OCI-LY3 (cell line): ENCODE measurements around the gene MPPED1.

Source experiments
- H2AFZ ChIP-seq: fragments of 200-600, 300-600 bp; shearing (Covaris generic); 2 replicates; pipeline ENCODE4 v1.6.0; 2014; ENCODE audit warnings: antibody characterized with exemption, low read depth, low read length
- H3K27ac ChIP-seq: fragments of 200-600, 300-600 bp; sonication (generic); 2 replicates; pipeline ENCODE4 v1.5.1; 2014; ENCODE audit warnings: mild to moderate bottlenecking, low read length, moderate library complexity, mixed read lengths
- H3K27me3 ChIP-seq: fragments of 200-600, 300-600 bp; sonication (generic); 2 replicates; pipeline ENCODE4 v1.6.1; 2014; ENCODE audit warnings: low read depth, low read length, mixed read lengths
- H3K36me3 ChIP-seq: fragments of 200-600, 300-600 bp; sonication (generic); replicated peaks from 2 replicates; pipeline ENCODE3; 2014; ENCODE audit warnings: low read depth, low read length, mixed read lengths
- H3K4me1 ChIP-seq: fragments of 300-600, 200-600 bp; sonication (generic); 2 replicates; pipeline ENCODE4 v1.6.1; 2014; ENCODE audit warnings: low read length, mixed read lengths
- H3K4me2 ChIP-seq: fragments of 200-600, 300-600 bp; sonication (generic); 2 replicates; pipeline ENCODE4 v1.6.1; 2014; ENCODE audit warnings: low read length, mixed read lengths
- H3K4me3 ChIP-seq: fragments of 300-600, 200-600 bp; sonication (generic); 2 replicates; pipeline ENCODE4 v1.5.1; 2014; ENCODE audit warnings: antibody characterized with exemption, mild to moderate bottlenecking, low read length, moderate library complexity
- H3K79me2 ChIP-seq: fragments of 300-600, 200-600 bp; shearing (Covaris generic); 2 replicates; pipeline ENCODE4 v1.6.1; 2014; ENCODE audit warnings: mild to moderate bottlenecking, low read length, mixed read lengths
- H3K9ac ChIP-seq: fragments of 300-600, 200-600 bp; shearing (Covaris generic); 2 replicates; pipeline ENCODE4 v1.6.0; 2014; ENCODE audit warnings: mild to moderate bottlenecking, low read length, moderate library complexity
- H3K9me3 ChIP-seq: fragments of 200-600, 300-600 bp; shearing (Covaris generic); 2 replicates; pipeline ENCODE4 v1.6.1; 2014; ENCODE audit warnings: low read length, mixed read lengths; ENCODE audit not compliant: insufficient read depth
- H4K20me1 ChIP-seq: fragments of 200-600, 300-600 bp; sonication (generic); 2 replicates; pipeline ENCODE4 v1.6.1; 2016; ENCODE audit warnings: low read length, mixed read lengths; ENCODE audit not compliant: insufficient read depth
- EZH2phosphoT487 ChIP-seq: fragments of 200-600 bp; shearing (Covaris generic); IDR thresholded peaks from 2 replicates; pipeline ENCODE4 v1.6.1; 2018; ENCODE audit warnings: antibody characterized with exemption, mixed run types, low read depth
- TF ChIP-seq, protein P1 (sequence below): fragments of 200-600, 300-600 bp; sonication (generic); IDR thresholded peaks from 2 replicates; pipeline ENCODE4 v1.5.1; 2014; ENCODE audit warnings: antibody characterized with exemption, low read length, low read depth

Gene MPPED1

GRCh38 chr22:43411869-43412807 lies at the start of gene MPPED1:
Gene MPPED1, plus strand, starts transcription at chr22:43412014. Its CDS starts 12,972 bp downstream, at chr22:43424986.
- Histone ChIP-seq H4K20me1 (no peaks in the 10 kb centered on the region), H3K4me3 (no peak within 1 kb of the TSS), H3K9ac (no peak within 1 kb of the TSS), H2AFZ (no peak within 1 kb of the TSS), H3K9me3 (no peaks in the 10 kb centered on the region), H3K36me3 (no peaks in the 10 kb centered on the region), H3K27me3 (peaks cover 40% of the 10 kb centered on the region), H3K27ac (no peak within 1 kb of the TSS), H3K79me2 (no peaks in the 10 kb centered on the region), H3K4me1 (no peaks in the 10 kb centered on the region), H3K4me2 (no peak within 1 kb of the TSS)
- TF ChIP-seq, protein P1, sequence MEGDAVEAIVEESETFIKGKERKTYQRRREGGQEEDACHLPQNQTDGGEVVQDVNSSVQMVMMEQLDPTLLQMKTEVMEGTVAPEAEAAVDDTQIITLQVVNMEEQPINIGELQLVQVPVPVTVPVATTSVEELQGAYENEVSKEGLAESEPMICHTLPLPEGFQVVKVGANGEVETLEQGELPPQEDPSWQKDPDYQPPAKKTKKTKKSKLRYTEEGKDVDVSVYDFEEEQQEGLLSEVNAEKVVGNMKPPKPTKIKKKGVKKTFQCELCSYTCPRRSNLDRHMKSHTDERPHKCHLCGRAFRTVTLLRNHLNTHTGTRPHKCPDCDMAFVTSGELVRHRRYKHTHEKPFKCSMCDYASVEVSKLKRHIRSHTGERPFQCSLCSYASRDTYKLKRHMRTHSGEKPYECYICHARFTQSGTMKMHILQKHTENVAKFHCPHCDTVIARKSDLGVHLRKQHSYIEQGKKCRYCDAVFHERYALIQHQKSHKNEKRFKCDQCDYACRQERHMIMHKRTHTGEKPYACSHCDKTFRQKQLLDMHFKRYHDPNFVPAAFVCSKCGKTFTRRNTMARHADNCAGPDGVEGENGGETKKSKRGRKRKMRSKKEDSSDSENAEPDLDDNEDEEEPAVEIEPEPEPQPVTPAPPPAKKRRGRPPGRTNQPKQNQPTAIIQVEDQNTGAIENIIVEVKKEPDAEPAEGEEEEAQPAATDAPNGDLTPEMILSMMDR, result no peak
- TF ChIP-seq EZH2phosphoT487, result no peak

DNA sequence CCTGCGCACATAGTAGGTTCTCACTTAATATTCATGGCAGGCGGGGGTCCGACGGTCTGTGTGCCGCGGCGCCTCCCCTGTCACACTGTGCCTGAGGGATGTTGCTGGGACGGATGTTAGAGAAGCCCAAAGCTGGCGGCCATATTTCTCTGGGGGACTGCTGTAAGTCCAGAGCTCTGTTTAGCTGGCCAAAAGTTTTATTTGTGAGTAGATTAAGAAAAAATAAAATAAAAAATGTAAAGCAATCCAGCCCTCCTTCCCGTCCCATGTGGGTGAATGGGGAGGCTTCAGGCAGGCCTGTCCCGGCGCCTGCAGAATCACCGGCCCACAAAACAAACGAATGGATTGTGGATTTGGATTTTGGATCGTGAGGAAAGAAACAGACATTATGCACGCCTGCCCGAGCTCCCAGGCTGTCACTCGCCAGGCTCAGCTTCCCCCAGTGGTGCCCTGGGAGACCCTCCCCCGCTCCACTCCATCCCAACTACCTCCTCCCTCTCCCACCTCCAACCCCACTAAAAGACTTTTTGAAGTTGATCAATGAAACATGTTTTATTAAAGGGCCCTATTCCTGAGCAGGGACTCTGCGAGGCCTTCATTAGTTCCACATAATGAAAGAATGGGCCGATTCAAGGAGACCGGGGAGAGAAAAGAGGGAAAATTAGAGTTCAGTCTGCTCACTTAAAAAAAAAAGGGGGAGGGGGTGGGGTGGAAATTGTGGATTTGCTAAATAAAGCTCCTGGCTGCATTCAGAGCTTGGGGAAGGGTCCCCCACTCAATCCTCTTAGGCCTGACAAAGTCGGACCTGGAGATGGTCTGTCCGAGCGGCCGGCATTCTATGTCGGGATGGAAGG lies 48.3 kb upstream of the MPPED1 start:
- Histone ChIP-seq H3K4me2 (no peak overlapping the region), H2AFZ (no peak overlapping the region), H3K27ac (no peak overlapping the region), H3K4me1 (no peaks in the 10 kb centered on the region), H4K20me1 (no peaks in the 10 kb centered on the region), H3K9me3 (no peaks in the 10 kb centered on the region), H3K4me3 (no peak overlapping the region), H3K36me3 (no peaks in the 10 kb centered on the region), H3K27me3 (peaks cover 31% of the 10 kb centered on the region), H3K79me2 (no peaks in the 10 kb centered on the region), H3K9ac (no peak overlapping the region)
- TF ChIP-seq EZH2phosphoT487, result no peak
- TF ChIP-seq, protein P1, result no peak

- no peaks in the 10 kb centered on the region for H3K4me1 ChIP-seq
- H3K36me3 ChIP-seq, result no peaks in the 10 kb centered on the region
- no peak overlapping the region for H3K27ac ChIP-seq
- H3K4me3 ChIP-seq, result no peak overlapping the region
- H3K4me2 ChIP-seq, result no peak overlapping the region
- no peaks in the 10 kb centered on the region for H4K20me1 ChIP-seq
- no peaks in the 10 kb centered on the region for H3K79me2 ChIP-seq
- no peaks in the 10 kb centered on the region for H3K9me3 ChIP-seq
- H3K9ac ChIP-seq, result no peak overlapping the region
- no peak for TF ChIP-seq EZH2phosphoT487
- TF ChIP-seq, protein P1, result no peak
- peaks cover 31% of the 10 kb centered on the region for H3K27me3 ChIP-seq
- no peak overlapping the region for H2AFZ ChIP-seq
These were observed 47.7 kb upstream of the MPPED1 start for GRCh38 chr22:43364169-43364435.

DNA sequence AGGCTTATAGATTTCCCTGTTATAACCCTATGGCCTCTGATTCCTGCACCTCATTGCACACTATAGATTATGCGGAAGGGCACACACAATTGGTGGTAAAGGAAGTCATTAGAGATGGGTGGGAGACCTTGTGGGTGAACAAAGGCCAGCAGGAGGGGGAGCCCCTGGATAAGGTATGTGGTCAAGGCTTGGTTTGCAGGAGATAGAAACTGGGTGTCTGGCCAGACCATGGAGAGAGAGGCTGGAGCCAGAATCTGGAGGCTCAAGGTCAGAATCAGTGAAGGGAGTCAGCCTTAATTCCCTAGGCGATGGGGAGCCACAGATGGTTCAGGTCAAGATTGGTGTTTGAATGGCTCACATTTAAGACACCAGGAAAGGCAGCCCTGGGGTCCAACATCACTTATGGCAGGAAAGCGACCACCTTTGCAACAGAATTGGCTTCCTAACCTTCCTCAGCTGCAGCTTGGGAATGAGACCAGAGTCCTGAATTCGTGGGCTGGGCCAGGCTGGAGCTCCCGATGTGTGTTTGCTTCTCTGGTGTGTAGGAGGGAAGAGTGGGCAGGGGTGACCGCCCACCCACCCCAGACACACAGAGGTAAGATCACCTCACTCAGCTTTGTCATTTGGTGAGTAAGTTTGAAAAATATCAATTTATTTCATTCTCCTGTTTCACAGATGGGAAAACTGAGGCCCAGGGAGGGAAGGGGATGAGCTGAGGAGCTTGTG lies 45.9 kb upstream of the MPPED1 start:
- Histone ChIP-seq H3K4me3 (no peak overlapping the region), H4K20me1 (no peaks in the 10 kb centered on the region), H3K27ac (no peak overlapping the region), H3K9me3 (no peaks in the 10 kb centered on the region), H3K4me2 (no peak overlapping the region), H3K27me3 (peaks cover 32% of the 10 kb centered on the region), H3K4me1 (no peaks in the 10 kb centered on the region), H3K9ac (no peak overlapping the region), H3K36me3 (no peaks in the 10 kb centered on the region), H2AFZ (no peak overlapping the region), H3K79me2 (no peaks in the 10 kb centered on the region)
- TF ChIP-seq, protein P1, result no peak
- no peak for TF ChIP-seq EZH2phosphoT487
